A549 (cell line): ENCODE data around the gene CBFB. TPM values are rescaled to one million over a fixed set of nuclear protein-coding genes. Genes with fewer than 3 reads are reported as not detected.

Experiments
- ATAC-seq, 2 experiments: fragments of 200-7000 bp in 1 of 2; fragments of >200 bp in 1 of 2; cut with Nextera tagmentation in 1 of 2; cut with Tn5 transposase in 1 of 2; 3 replicates each; pipeline versions ENCODE4 v1.8.0 to v1.9.1; 2018 to 2020; ENCODE audit warnings: mild to moderate bottlenecking in 1 of 2, moderate library complexity in 1 of 2
- CTCF ChIA-PET: fragments of 300-600 bp; sonication (Branson Sonifier 250); formaldehyde crosslinking; extraction: SDS; loops from one replicate; lab custom pipeline; 2021; ENCODE audit warnings: antibody characterized with exemption, inconsistent platforms; lab: Yijun Ruan, JAX
- POLR2A ChIA-PET: fragments of 350-600 bp; formaldehyde crosslinking; extraction: SDS; loops from one replicate; lab custom pipeline; 2021; ENCODE audit warnings: antibody characterized with exemption, inconsistent platforms; lab: Yijun Ruan, JAX
- DNase-seq, 2 experiments: peaks; one replicate each; pipeline versions ENCODE4 v3.0.0 to v3.0.0-alpha.2; 2011 to 2016; ENCODE audit warnings: low read depth in 1 of 2, low spot score in 1 of 2
- FAIRE-seq: peaks from 2 replicates; lab custom pipeline; 2011; peaks lifted over from hg19 to GRCh38; lab: Jason Lieb, UNC
- H3K27ac ChIP-seq, 2 experiments: fragments of >200 bp; sonication (Bioruptor Twin); formaldehyde crosslinking; 3 replicates each; pipeline ENCODE4 v1.5.1; 2016 to 2017
- H3K4me1 ChIP-seq: fragments of >200 bp; sonication (Bioruptor Twin); formaldehyde crosslinking; 3 replicates; pipeline ENCODE4 v1.6.1; 2016
- H3K4me2 ChIP-seq: fragments of >200 bp; sonication (Bioruptor Twin); formaldehyde crosslinking; 3 replicates; pipeline ENCODE4 v1.6.1; 2016
- H3K4me3 ChIP-seq: fragments of >200 bp; sonication (Bioruptor Twin); formaldehyde crosslinking; 3 replicates; pipeline ENCODE4 v1.5.1; 2016
- H3K9me3 ChIP-seq: fragments of >200 bp; sonication (Bioruptor Twin); formaldehyde crosslinking; 3 replicates; pipeline ENCODE4 v1.6.1; 2016
- ATOH8 ChIP-seq: fragments of 250-450 bp; sonication (Bioruptor Pico); IDR thresholded peaks from 2 replicates; pipeline ENCODE4 v1.5.0; 2020; ENCODE audit warnings: low read depth, mild to moderate bottlenecking, moderate library complexity
- BCL3 ChIP-seq: fragments of >200 bp; sonication (Bioruptor Twin); formaldehyde crosslinking; IDR thresholded peaks from 3 replicates; pipeline ENCODE4 v1.6.1; 2016
- BHLHE40 ChIP-seq: IDR thresholded peaks from 2 replicates; pipeline ENCODE4 v1.6.1; 2012; ENCODE audit warnings: low read depth, low read length, inconsistent platforms
- CBX8 ChIP-seq: fragments of 200-600 bp; sonication (generic); IDR thresholded peaks from 2 replicates; pipeline ENCODE4 v1.6.1; 2016
- CHD4 ChIP-seq: fragments of 200-600 bp; sonication (generic); IDR thresholded peaks from 2 replicates; pipeline ENCODE4 v1.6.1; 2016; ENCODE audit warnings: antibody characterized with exemption, mild to moderate bottlenecking, borderline replicate concordance
- CTCF ChIP-seq: fragments of >200 bp; sonication (Bioruptor Twin); formaldehyde crosslinking; IDR thresholded peaks from 3 replicates; pipeline ENCODE4 v1.5.1; 2016
- E2F6 ChIP-seq: IDR thresholded peaks from 2 replicates; pipeline ENCODE4 v1.6.1; 2012; ENCODE audit warnings: low read depth, borderline replicate concordance
- EHMT2 ChIP-seq: fragments of 200-600 bp; sonication (generic); IDR thresholded peaks from 2 replicates; pipeline ENCODE4 v1.6.1; 2016; ENCODE audit warnings: antibody characterized with exemption, low read depth, mild to moderate bottlenecking, moderate library complexity
- EP300 ChIP-seq, 2 experiments: fragments of >200 bp; sonication (Bioruptor Twin); formaldehyde crosslinking; IDR thresholded peaks; 2 replicates in 1 of 2; 3 replicates in 1 of 2; pipeline ENCODE4 v1.6.1; 2016 to 2017
- FOSB ChIP-seq: fragments of 250-450 bp; sonication (Bioruptor Pico); IDR thresholded peaks from 2 replicates; pipeline ENCODE4 v1.5.0; 2020; ENCODE audit warnings: mild to moderate bottlenecking, moderate library complexity
- FOSL2 ChIP-seq, 2 experiments: fragments of 450-650 bp in 1 of 2; fragments of >200 bp in 1 of 2; sonication (Bioruptor Twin) in 1 of 2; formaldehyde crosslinking; IDR thresholded peaks; 2 replicates each; pipeline versions ENCODE4 v1.5.0 to v1.6.1; 2016 to 2020; ENCODE audit warnings: mild to moderate bottlenecking in 1 of 2, moderate library complexity in 1 of 2
- GATA3 ChIP-seq: IDR thresholded peaks from 2 replicates; pipeline ENCODE4 v1.6.1; 2012; ENCODE audit warnings: borderline replicate concordance
- HDAC2 ChIP-seq: fragments of 200-600 bp; sonication (generic); IDR thresholded peaks from 2 replicates; pipeline ENCODE4 v1.6.1; 2016
- HES2 ChIP-seq: fragments of >200 bp; sonication (Bioruptor Twin); formaldehyde crosslinking; IDR thresholded peaks from 2 replicates; pipeline ENCODE4 v1.6.1; 2016
- HEYL ChIP-seq: fragments of 250-450 bp; sonication (Bioruptor Pico); IDR thresholded peaks from 2 replicates; pipeline ENCODE4 v1.8.0; 2021; ENCODE audit warnings: mild to moderate bottlenecking, moderate library complexity
- HMGXB4 ChIP-seq: fragments of 250-450 bp; sonication (Bioruptor Pico); IDR thresholded peaks from 2 replicates; pipeline ENCODE4 v1.5.0; 2021; ENCODE audit warnings: mild to moderate bottlenecking, moderate library complexity, borderline replicate concordance
- KDM1A ChIP-seq: fragments of 200-600 bp; sonication (generic); IDR thresholded peaks from 2 replicates; pipeline ENCODE4 v1.6.1; 2016; ENCODE audit warnings: low read depth, mild to moderate bottlenecking
- MAFK ChIP-seq: fragments of 450-650 bp; IDR thresholded peaks from 2 replicates; pipeline ENCODE4 v1.6.1; 2014; ENCODE audit not compliant: partially characterized antibody
- MAZ ChIP-seq: fragments of 150-350 bp; IDR thresholded peaks from 2 replicates; pipeline ENCODE4 v1.6.1; 2014; ENCODE audit warnings: antibody characterized with exemption, low read depth, low read length, borderline replicate concordance
- NFE2L2 ChIP-seq: fragments of 150-350 bp; conservative IDR thresholded peaks from 2 replicates; pipeline ENCODE4 v1.6.1; 2014; ENCODE audit warnings: low read length
- PHF8 ChIP-seq: fragments of 200-600 bp; sonication (generic); IDR thresholded peaks from 2 replicates; pipeline ENCODE4 v1.6.1; 2016; ENCODE audit warnings: low read depth, mild to moderate bottlenecking, antibody characterized with exemption, moderate library complexity, borderline replicate concordance
- RARB ChIP-seq: fragments of 250-450 bp; sonication (Bioruptor Pico); IDR thresholded peaks from 2 replicates; pipeline ENCODE4 v1.8.0; 2021; ENCODE audit warnings: mild to moderate bottlenecking, moderate library complexity
- RNF2 ChIP-seq: fragments of 200-600 bp; sonication (generic); IDR thresholded peaks from 2 replicates; pipeline ENCODE4 v1.6.1; 2016; ENCODE audit warnings: low read depth, mild to moderate bottlenecking, antibody characterized with exemption, moderate library complexity, borderline replicate concordance
- SMC3 ChIP-seq: fragments of >200 bp; sonication (Bioruptor Twin); formaldehyde crosslinking; IDR thresholded peaks from 3 replicates; pipeline ENCODE4 v1.6.1; 2018; ENCODE audit warnings: inconsistent platforms
- SREBF2 ChIP-seq: fragments of 450-650 bp; IDR thresholded peaks from 2 replicates; pipeline ENCODE4 v1.6.1; 2014; ENCODE audit warnings: mild to moderate bottlenecking, moderate library complexity
- TP53 ChIP-seq: fragments of 250-450 bp; sonication (Bioruptor Pico); IDR thresholded peaks from 2 replicates; pipeline ENCODE4 v1.5.0; 2021; ENCODE audit warnings: mild to moderate bottlenecking, moderate library complexity
- ZFP36 ChIP-seq: fragments of 450-650 bp; IDR thresholded peaks from 2 replicates; pipeline ENCODE4 v1.6.1; 2014; ENCODE audit warnings: borderline replicate concordance; ENCODE audit not compliant: partially characterized antibody
- ZNF302 ChIP-seq: fragments of 250-450 bp; sonication (Bioruptor Pico); IDR thresholded peaks from 2 replicates; pipeline ENCODE4 v1.9.0; 2021; ENCODE audit warnings: inconsistent platforms, mild to moderate bottlenecking, moderate library complexity
- ZSCAN20 ChIP-seq: fragments of 250-450 bp; sonication (Bioruptor Pico); IDR thresholded peaks from 2 replicates; pipeline ENCODE4 v1.8.0; 2022; ENCODE audit warnings: mild to moderate bottlenecking, moderate library complexity
- whole genome bisulfite sequencing: methylation state at CpG from one replicate; pipeline ENCODE4 v1.1.6; 2017; ENCODE audit errors: missing lambda C conversion rate; 5-methylcytosine and 5-hydroxymethylcytosine counted together
- polyA plus RNA-seq, 4 experiments: library from polyadenylated mRNA; depleted of rRNA in 3 of 4; stranded (reverse); fragments of >200 nt; fragmentation: RNase III in 1 of 4; extraction: RNeasy Plus Mini Kit Qiagen cat#74134 plus additional on column Dnase treatment in 1 of 4; gene quantifications; 2 replicates in 3 of 4; 3 replicates in 1 of 4; pipeline ENCODE4 v1.2.3, GENCODE V29; 2011 to 2017

Gene CBFB
- polyA plus RNA-seq, 2 of the 4 experiments (the other 2 are of a cell fraction), result 27.7 to 61.3 TPM

DNA sequence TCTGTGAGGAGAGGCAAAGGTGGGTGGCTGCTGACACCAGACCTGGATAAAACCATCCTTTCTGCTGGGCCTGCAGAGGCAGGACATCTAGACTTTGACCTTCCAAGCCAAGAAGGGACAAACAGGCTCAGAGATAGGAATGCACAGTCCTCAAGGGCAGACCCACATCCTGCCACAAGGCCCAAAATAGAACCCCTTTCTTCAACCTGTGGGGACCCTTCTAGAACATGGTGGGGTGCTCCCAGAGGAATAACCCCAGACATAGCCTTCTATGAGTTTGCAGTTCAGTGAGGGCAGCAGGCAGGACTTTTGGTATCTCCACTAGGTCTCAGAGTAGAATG, 3.8 kb upstream of the CBFB start:
- no peak for ATAC-seq
- ChIA-PET POLR2A (no interaction called here), CTCF (interaction anchor here (1.3 to 3.9 kb wide), 4 partner anchors 8 to 173 kb away, joined by 3 to 47 read pairs (median 6); no protein-coding TSS in a partner anchor)
- DNase-seq, result no peak
- Histone ChIP-seq H3K4me2 (no peak overlapping the region), H3K4me3 (no peak overlapping the region), H3K4me1 (peaks cover 4% of the 10 kb centered on the region; the same call in 2 of the 3 replicates), H3K9me3 (no peaks in the 10 kb centered on the region), H3K27ac (no peak overlapping the region)
- no peak for FAIRE-seq
- TF ChIP-seq FOSB (CRISPR knock-in tag) (no peak), MAFK (no peak), ZSCAN20 (CRISPR knock-in tag) (no peak), HEYL (no peak), GATA3 (no peak), MAZ (no peak), KDM1A (no peak), NFE2L2 (no peak), FOSL2 (IDR thresholded peaks at IDR 0.05) (no peak), FOSL2 (CRISPR knock-in tag; IDR thresholded peaks at IDR 0.05) (no peak), PHF8 (no peak), TP53 (CRISPR knock-in tag) (no peak), BCL3 (no peak), BHLHE40 (no peak), SREBF2 (no peak), EP300 (IDR thresholded peaks at IDR 0.05) (no peak), EHMT2 (no peak), RNF2 (no peak), CHD4 (no peak)

DNA sequence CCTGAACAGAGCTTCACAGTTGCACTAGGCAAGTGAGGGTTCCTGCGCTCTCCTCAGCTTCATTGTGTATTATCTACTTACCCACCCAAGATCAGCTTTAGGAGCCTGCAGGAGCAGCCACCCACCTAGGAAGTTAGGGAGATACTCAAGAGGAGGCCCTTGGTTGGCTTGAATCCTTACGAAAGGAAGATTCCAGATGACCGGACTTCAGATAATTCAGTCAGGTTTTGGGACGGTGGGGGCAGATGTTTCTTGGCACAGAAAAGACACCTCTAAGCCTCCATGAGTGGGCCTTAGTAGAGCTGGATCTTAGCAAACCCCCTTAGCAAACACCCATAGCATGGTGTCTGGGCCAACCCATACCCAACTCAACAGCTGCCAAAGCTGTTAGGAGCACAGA, 2.4 kb upstream of the CBFB start:
- no peak for FAIRE-seq
- H3K4me1 ChIP-seq, result peaks cover 16% of the 10 kb centered on the region
- ATAC-seq, result no peak
- ChIA-PET CTCF (interaction anchor here (0.9 to 3.9 kb wide), 11 partner anchors 8 to 159 kb away, joined by 3 to 47 read pairs (median 4); no protein-coding TSS in a partner anchor), POLR2A (interaction anchor here (2.1 kb wide), 1 partner anchor 9 kb away, joined by 6 read pairs; no protein-coding TSS in a partner anchor)
- WGBS, result 92% methylated on average over 4 of the region's 4 CpGs
- no peaks in the 10 kb centered on the region for H3K9me3 ChIP-seq
- no peak overlapping the region for H3K27ac ChIP-seq
- no peak for DNase-seq
- H3K4me3 ChIP-seq, result no peak overlapping the region
- no peak for TF ChIP-seq E2F6
- TF ChIP-seq ZFP36, result no peak
- no peak for TF ChIP-seq GATA3
- H3K4me2 ChIP-seq, result no peak overlapping the region

- H3K4me1 ChIP-seq, result peaks cover 16% of the 10 kb centered on the region
- ATAC-seq (no peak), DNase-seq (no peak), FAIRE-seq (no peak)
- no peaks in the 10 kb centered on the region for H3K9me3 ChIP-seq
- 93% methylated on average over 6 of the region's 6 CpGs for WGBS
- no peak overlapping the region for H3K27ac ChIP-seq
- no peak overlapping the region for H3K4me3 ChIP-seq
- H3K4me2 ChIP-seq, result no peak overlapping the region
- CTCF ChIA-PET, result interaction anchor here (0.9 to 3.9 kb wide), 10 partner anchors 10 to 158 kb away, joined by 3 to 47 read pairs (median 4); no protein-coding TSS in a partner anchor
- POLR2A ChIA-PET, result interaction anchor here (2.1 kb wide), 1 partner anchor 9 kb away, joined by 6 read pairs; no protein-coding TSS in a partner anchor
- no peak for TF ChIP-seq CBX8
- no peak for TF ChIP-seq MAFK
- TF ChIP-seq RNF2, result no peak
- no peak for TF ChIP-seq ZNF302 (CRISPR knock-in tag)
- TF ChIP-seq HDAC2, result no peak
- TF ChIP-seq HMGXB4 (CRISPR knock-in tag), result no peak
- TF ChIP-seq RARB (CRISPR knock-in tag), result no peak
- no peak for TF ChIP-seq ATOH8 (CRISPR knock-in tag)
- no peak for TF ChIP-seq CTCF
- TF ChIP-seq EP300 (IDR thresholded peaks at IDR 0.05), result no peak
- no peak for TF ChIP-seq HES2
- TF ChIP-seq PHF8, result no peak
- no peak for TF ChIP-seq SMC3
These were observed 1.9 kb upstream of the CBFB start for GRCh38 chr16:67027046-67027445.
